Calu3 (cell line): ENCODE data around the gene TNIK. TPM values are rescaled to one million over a fixed set of nuclear protein-coding genes. Genes with fewer than 3 reads are reported as not detected.

ENCODE experiments used
- BruUV-seq: library from RNA; stranded (reverse); fragments of 400-500 nt; replicated peaks from 2 replicates; lab custom pipeline; 2021; lab: Mats Ljungman, UMichigan
- CTCF ChIA-PET: fragments of 300-600 bp; sonication (Branson Sonifier 250); formaldehyde crosslinking; loops from one replicate; lab custom pipeline; 2022; ENCODE audit warnings: antibody characterized with exemption; lab: Charles Lee
- DNase-seq: peaks from one replicate; pipeline ENCODE4 v3.0.0; 2022
- H3K27ac Mint-ChIP-seq: one replicate; pipeline ENCODE4 v1.8.0; 2022; ENCODE audit warnings: mixed read lengths; ENCODE audit not compliant: unreplicated experiment
- H3K27me3 Mint-ChIP-seq: one replicate; pipeline ENCODE4 v1.8.0; 2022; ENCODE audit warnings: mixed read lengths; ENCODE audit not compliant: unreplicated experiment
- H3K36me3 Mint-ChIP-seq: one replicate; pipeline ENCODE4 v1.8.0; 2022; ENCODE audit warnings: mild to moderate bottlenecking, moderate library complexity, mixed read lengths; ENCODE audit not compliant: insufficient read depth, unreplicated experiment
- H3K4me1 Mint-ChIP-seq: one replicate; pipeline ENCODE4 v1.8.0; 2022; ENCODE audit warnings: mild to moderate bottlenecking, low read depth, mixed read lengths; ENCODE audit not compliant: unreplicated experiment
- H3K4me3 Mint-ChIP-seq: one replicate; pipeline ENCODE4 v1.8.0; 2022; ENCODE audit warnings: mild to moderate bottlenecking, low read depth, moderate library complexity, mixed read lengths; ENCODE audit not compliant: unreplicated experiment
- H3K9me3 Mint-ChIP-seq: one replicate; pipeline ENCODE4 v1.8.0; 2022; ENCODE audit warnings: low read depth, mixed read lengths; ENCODE audit not compliant: unreplicated experiment
- intact Hi-C: fragments of 100-400 bp; cut with micrococcal nuclease; formaldehyde crosslinking; loops from one replicate; pipeline ENCODE4 v1.10.0; 2022; ENCODE audit not compliant: unreplicated experiment
- total RNA-seq: library from RNA; stranded (reverse); gene quantifications from 2 replicates; pipeline ENCODE4 v1.2.3, GENCODE V29; 2022
- TF ChIP-seq, protein P1 (sequence below): fragments of 200-600 bp; IDR thresholded peaks from one replicate; pipeline ENCODE4 v1.8.0; 2022; ENCODE audit warnings: antibody characterized with exemption; ENCODE audit not compliant: unreplicated experiment

TNIK gene
- total RNA-seq, 1 experiment from 2014 or later, result 19.7 TPM

- Mint-ChIP-seq H3K4me1 (peaks cover 74% of the 10 kb centered on the region), H3K27ac (peak overlapping the region; percentile 77), H3K36me3 (peaks cover 8% of the 10 kb centered on the region), H3K9me3 (no peaks in the 10 kb centered on the region), H3K4me3 (no peak overlapping the region), H3K27me3 (no peaks in the 10 kb centered on the region)
- TF ChIP-seq, protein P1, sequence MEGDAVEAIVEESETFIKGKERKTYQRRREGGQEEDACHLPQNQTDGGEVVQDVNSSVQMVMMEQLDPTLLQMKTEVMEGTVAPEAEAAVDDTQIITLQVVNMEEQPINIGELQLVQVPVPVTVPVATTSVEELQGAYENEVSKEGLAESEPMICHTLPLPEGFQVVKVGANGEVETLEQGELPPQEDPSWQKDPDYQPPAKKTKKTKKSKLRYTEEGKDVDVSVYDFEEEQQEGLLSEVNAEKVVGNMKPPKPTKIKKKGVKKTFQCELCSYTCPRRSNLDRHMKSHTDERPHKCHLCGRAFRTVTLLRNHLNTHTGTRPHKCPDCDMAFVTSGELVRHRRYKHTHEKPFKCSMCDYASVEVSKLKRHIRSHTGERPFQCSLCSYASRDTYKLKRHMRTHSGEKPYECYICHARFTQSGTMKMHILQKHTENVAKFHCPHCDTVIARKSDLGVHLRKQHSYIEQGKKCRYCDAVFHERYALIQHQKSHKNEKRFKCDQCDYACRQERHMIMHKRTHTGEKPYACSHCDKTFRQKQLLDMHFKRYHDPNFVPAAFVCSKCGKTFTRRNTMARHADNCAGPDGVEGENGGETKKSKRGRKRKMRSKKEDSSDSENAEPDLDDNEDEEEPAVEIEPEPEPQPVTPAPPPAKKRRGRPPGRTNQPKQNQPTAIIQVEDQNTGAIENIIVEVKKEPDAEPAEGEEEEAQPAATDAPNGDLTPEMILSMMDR, result no peak
- no TSS peak for BruUV-seq
- intact Hi-C loops, result loop anchor here (10.0 kb wide), 1 partner anchor 211 kb away; no protein-coding TSS in a partner anchor
- DNase-seq, result no peak
- CTCF ChIA-PET, result interaction anchor here (1.1 kb wide), 1 partner anchor 391 kb away, joined by 3 read pairs; no protein-coding TSS in a partner anchor
Observed at GRCh38 chr3:171353423-171353822, 106.8 kb downstream of the TNIK start.

- Mint-ChIP-seq H3K36me3 (peaks cover 8% of the 10 kb centered on the region), H3K9me3 (no peaks in the 10 kb centered on the region), H3K4me3 (no peak overlapping the region), H3K27ac (no peak overlapping the region), H3K27me3 (no peaks in the 10 kb centered on the region), H3K4me1 (peaks cover 69% of the 10 kb centered on the region)
- BruUV-seq, result no TSS peak
- DNase-seq, result no peak
- CTCF ChIA-PET, result no interaction called here
- intact Hi-C loops, result loop anchor here (10.0 kb wide), 1 partner anchor 212 kb away; no protein-coding TSS in a partner anchor
- TF ChIP-seq, protein P1, result no peak
Observed at GRCh38 chr3:171352387-171352935, 107.7 kb downstream of the TNIK start.

- no peak overlapping the region for H3K27ac Mint-ChIP-seq
- TF ChIP-seq, protein P1, result no peak
- peaks cover 69% of the 10 kb centered on the region for H3K4me1 Mint-ChIP-seq
- no peaks in the 10 kb centered on the region for H3K27me3 Mint-ChIP-seq
- BruUV-seq, result no TSS peak
- H3K4me3 Mint-ChIP-seq, result no peak overlapping the region
- H3K9me3 Mint-ChIP-seq, result no peaks in the 10 kb centered on the region
- H3K36me3 Mint-ChIP-seq, result peaks cover 8% of the 10 kb centered on the region
- DNase-seq, result no peak
- intact Hi-C loops, result loop anchor here (10.0 kb wide), 1 partner anchor 213 kb away; no protein-coding TSS in a partner anchor
- CTCF ChIA-PET, result no interaction called here
Observed at GRCh38 chr3:171351676-171352075, 108.5 kb downstream of the TNIK start.

DNA sequence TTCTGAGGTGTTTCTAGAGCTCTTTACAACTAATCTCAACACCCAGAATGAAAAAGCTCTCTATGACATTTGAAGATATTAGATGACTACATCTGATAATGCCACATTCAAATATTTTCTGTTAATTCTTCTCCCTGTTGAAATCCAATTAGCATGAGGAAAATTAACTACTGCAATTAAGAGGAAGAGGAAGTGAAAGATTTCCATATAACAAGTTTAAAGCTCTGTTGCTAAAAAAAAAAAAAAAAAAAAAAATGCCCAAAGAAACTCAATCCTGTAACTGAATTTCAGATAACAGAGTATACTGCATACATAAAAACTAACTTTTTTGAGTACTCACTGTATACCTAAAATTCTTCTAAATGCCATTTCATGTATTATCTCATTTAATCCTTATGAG, 109.8 kb downstream of the TNIK start:
- Mint-ChIP-seq H3K4me1 (peaks cover 69% of the 10 kb centered on the region), H3K36me3 (peaks cover 8% of the 10 kb centered on the region), H3K4me3 (no peak overlapping the region), H3K9me3 (no peaks in the 10 kb centered on the region), H3K27me3 (no peaks in the 10 kb centered on the region), H3K27ac (no peak overlapping the region)
- BruUV-seq, result no TSS peak
- CTCF ChIA-PET, result interaction anchor here (0.7 kb wide), 2 partner anchors 373 to 412 kb away, joined by 3 to 4 read pairs; no protein-coding TSS in a partner anchor
- no peak for DNase-seq
- intact Hi-C loops, result loop anchor here (10.0 kb wide), 1 partner anchor 214 kb away; no protein-coding TSS in a partner anchor
- TF ChIP-seq, protein P1, result no peak
